HG03045 (cell line): ENCODE measurements around the gene UNC80.

Experiments used
- ATAC-seq: cut with Tn5 transposase; IDR thresholded peaks from one replicate; pipeline ENCODE4 v1.9.1; 2021; ENCODE audit warnings: mild to moderate bottlenecking, moderate library complexity; ENCODE audit not compliant: unreplicated experiment

Gene UNC80

DNA sequence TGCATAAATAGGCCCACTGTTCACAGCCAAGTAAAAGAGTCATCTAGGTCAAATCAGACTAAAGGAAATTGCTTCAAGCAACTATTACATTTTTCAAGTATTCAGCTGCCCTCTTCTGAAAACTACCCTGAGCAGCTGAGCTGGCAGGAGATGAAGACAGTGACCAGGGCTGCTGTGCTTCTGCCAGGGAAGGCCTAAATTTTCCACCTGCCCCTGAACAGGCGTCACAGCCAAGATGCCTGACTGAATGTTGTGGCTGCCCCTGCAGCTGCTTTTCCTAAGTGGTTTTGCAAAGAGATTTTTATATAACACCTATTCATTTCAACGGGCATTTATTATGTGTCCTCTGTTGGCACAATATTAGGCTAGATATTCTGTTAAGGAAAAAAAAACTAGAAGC lies 134.1 kb downstream of the UNC80 start:
- no peak for ATAC-seq

DNA sequence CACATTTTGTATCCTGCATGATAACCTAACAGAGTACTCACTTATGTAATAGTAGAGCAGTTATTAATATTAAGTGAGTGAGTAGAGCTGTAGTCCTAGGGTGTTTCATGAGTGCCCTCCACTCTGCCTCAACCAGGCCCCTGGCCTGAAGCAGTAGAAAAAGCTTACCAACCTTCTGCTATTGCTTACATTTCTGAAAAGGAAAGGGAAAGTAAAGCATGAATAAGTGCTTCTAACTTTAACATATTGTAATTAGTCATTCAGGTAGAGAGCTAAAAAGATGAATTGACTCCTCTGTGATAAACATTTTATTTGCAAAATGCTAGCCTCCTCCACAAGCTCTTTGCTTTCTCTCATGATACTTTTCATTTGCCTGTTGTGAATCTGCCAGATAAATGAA lies 136.1 kb downstream of the UNC80 start:
- no peak for ATAC-seq

DNA sequence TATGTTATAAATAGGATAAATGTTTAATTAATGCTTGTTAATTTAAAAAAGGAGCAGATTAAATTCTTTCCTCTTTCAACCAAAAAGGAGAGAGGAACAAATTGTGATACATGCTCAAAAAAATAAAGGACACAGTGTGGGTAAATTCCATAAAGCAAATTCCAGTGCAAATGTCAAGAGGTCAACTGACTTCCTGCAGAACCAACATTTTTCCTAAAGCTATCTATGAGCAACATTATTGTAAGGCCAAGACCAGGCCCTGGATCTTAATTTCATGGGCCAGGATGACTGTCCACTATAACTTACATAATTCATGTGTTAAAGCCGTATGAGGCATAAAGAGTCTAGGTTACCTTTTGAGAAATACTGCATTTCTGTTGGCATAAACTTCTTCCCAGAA lies 136.9 kb downstream of the UNC80 start:
- ATAC-seq = no peak

DNA sequence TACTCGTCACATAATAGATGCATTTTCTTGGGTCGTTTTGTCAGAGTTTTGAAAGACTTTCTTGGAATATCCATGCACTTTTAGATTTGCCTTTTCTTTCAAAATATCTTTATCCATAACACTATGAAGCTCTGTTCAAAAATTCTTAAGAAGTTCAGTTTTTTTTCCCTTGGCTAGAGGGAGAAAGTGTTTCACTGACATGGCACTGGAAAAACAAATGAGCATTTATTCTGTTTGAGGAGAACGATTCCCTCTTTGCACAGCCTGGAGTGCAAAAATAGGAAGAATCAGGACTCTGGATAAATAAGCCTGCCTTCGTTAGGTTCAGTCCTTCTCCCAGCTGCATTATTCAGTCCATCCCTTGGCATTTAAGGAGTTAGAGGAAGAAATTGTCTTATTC lies 139.9 kb downstream of the UNC80 start:
- no peak for ATAC-seq

DNA sequence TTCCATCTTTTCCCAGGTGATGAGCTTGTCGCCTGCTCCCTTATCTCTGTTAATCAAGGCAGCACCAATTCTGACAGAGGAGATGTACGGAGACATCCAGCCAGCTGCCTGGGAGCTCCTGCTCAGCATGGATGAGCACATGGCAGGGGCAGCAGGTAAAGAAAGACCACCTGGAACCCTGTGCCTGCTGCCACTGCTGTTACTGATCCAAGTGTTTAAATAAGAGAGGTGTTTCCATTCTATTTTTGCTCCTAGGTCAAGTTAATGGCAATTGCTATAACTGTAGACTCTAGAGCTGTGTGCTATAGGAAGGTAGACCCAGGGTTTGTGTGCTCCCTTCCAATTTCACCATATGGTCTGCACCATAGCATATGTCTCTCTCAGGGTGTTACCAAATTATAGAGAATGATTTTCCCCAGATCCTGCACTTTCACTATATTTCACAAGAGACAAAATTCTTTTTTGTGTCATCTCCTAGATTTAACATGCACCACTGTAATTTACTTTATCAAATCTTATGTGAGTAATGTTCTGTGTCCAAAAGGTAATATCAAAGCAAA lies 142.2 kb downstream of the UNC80 start:
- ATAC-seq = no peak

DNA sequence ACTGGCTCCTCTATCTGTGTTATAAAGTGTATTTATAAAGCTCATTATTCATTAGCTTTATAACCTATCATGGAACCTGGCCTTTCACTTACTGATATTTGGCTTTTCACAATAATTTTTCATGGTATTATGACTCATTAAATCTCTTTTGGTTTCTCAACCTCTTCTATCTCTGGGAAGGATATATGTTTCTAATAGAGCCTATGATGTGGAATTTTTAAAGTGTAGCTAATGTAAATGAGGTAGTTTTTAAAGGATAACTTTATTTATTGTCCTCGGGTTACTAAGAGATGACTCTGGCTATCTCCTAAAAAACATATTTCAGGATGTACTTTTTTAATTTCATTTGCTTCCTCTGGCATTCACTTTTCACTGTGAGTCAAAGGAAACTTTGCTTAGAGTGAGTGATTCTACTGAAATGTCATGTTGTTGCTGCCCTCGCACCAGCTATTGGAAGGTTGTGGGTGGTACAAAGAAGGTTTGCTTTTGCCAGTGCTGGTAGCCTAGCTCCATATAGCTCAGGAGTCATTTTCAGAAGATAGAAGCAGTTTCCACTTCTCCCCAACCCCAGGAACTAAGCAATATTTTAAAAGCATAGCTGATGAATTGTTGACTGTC lies 145.6 kb downstream of the UNC80 start:
- no peak for ATAC-seq

DNA sequence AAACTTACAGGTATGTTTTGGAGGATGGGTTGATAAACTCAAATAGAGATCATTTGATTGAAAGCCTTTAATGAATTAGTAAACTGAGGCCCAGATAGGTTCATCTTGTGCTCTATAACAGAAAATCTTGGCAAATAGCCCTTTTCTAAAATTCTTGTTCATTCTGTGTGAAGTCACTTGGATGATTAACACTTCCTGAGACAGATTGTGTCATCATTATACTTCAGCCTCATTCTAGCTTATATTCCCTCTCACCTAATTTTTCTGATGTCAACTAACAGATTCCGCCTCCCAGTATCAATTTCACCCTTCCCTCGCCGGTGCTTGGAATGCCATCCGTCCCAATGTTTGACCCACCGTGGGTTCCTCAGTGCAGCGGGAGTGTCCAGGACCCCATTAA lies 146.6 kb downstream of the UNC80 start:
- no peak for ATAC-seq

DNA sequence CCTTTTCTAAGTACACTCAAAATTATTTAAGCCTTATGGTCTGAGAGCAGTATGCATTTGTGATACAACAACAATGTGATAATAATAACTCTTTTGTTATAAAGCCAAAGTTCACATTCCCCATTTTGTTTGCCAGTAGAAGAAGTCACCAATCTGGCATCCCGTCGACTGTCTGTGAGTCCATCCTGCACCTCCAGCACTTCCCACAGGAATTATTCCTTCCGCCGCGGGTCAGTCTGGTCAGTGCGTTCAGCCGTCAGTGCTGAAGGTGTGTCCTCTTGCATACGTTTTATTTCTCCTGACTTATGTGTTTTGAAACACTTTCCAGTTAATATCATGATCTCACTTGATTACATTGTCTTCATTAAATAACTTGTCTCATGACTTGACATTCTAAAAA lies 150.5 kb downstream of the UNC80 start:
- ATAC-seq = no peak

DNA sequence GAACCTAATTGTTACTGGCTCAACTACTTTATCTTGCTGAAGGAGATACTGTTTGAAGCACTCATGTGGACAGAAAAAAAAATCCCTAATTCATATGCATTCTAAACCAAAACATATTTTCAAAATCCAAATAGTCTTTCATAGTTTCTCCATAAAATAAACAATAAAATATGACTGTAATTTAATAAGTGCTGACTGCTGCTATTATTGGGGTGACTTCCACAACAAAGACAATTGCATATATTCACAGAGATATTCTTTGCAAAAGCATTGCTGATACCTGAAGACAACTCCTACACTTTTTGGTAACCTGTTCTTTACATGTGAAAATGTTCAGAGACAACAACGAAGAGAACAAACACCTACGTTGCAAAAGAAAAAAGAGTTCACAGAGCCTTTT lies 157.7 kb downstream of the UNC80 start:
- no peak for ATAC-seq

DNA sequence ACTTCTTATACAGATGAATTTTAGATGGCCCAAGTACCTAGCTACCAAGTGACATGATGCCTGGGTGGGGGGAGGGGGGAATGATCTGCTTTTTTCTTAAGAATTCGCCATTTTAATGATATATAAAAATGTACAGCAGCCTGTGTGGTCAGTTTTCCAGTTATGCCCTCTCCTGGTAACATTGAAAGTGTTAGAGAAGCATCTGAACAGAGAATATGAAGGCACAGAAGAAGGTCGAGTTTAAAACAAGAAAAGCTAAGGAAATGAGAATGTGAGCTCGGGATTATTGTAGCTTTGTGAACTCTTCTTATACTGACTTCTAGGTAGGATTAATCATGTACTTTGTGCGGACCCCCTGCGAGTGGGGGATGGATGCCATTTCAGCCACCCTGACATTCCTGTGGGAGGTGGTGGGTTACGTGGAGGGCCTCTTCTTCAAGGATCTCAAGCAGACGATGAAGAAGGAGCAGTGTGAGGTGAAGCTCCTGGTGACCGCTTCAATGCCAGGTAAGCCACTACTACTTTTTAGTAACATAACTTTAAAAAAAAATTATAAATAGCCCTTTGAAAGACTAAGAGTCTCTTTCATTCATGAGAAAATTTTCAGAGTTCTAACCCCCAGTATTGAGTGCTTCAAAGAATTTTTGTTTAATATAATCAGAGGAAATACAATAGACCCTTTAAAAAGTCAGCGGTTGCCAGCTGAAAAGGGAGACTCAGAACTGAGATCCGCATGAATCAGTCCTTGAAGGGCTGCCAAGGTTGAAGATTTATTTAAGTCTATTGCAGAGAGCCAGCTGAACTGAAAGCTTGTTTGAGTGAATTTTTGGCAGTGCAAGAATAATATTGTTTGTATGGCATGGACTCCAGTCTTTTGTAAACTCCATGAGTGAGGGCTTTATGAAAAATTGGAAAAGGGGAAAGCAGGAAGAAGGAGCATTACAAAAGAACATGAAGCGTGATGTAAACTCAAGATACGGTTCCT lies 162.2 kb downstream of the UNC80 start:
- no peak for ATAC-seq

DNA sequence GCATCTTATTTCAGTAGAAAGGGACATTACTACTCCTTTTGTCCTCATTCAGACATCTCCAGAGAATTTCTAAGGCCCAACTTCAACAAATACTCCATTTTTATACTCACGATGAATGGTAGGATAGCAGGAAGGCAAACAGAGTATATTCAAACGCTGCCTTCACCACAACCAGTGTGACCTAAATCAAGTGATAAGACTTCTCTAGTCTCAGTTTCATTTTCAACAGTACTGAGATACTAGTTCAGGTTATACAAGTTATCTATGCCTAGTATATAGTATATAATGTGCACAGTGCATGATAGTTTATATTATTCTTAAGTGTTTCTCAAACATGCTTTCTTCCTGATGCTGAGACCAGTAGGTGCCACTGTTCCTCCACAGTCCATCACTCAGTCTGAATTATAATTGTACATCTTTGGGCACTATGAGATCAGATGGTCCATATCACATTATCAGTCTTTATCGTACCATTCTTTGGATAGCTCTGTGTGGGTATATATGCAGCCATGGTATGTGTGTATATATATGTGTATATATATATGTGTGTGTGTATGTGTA lies 164.6 kb downstream of the UNC80 start:
- ATAC-seq = no peak

DNA sequence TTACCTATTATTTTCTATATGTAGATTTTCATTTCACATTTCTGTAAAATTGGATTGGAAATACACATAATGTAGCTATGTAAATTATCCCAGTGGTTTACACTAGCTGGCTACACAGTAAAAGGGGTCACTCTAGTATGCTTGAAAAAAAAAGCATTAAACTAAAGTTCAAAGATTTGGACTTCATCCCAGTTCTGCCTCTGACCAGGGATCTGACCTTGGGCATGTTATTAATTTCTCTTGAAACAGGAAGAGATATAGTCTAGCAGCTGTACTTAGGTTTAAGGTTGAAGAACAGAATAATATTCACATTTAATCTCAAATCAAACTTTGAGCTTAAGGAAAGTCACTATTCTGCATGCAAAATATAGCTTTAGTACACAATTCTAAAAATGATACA lies 166.3 kb downstream of the UNC80 start:
- no peak for ATAC-seq

DNA sequence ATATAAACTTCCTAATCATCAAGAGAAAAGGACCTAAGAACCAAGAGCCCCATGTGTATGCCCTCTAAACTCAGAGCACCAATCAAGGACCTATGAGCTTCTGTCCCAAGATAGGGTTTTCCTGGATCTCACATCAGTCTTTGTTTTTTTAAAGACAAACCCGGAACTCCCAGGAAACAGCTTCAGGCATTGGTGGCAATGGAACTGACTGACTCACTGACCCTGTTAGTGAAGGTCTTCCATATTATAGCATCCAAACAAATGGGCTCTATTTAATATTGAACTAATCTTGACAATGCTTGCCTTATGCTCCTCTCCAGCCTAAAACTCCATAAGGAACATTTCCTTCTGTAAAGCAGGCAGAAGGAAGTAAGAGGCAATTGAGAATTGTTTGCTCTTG lies 167.3 kb downstream of the UNC80 start:
- no peak for ATAC-seq

DNA sequence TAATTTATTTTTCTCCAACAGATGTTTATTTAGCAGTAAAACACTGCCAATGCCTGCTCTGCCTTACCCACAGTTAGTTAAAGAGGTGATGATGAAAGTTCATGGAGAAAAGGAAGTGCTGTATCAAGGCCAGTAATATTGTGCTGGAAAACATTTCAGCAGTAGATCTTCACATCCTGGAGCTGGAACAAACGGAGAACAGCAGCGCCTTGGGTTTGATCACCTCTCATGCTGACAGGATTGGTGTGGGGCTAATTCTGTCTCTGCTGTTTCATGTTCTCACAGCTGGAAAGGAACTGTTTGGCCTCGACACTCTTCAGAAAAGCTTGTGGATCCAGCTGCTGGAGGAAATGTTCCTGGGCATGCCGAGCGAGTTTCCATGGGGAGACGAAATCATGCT lies 169.3 kb downstream of the UNC80 start:
- ATAC-seq = no peak

DNA sequence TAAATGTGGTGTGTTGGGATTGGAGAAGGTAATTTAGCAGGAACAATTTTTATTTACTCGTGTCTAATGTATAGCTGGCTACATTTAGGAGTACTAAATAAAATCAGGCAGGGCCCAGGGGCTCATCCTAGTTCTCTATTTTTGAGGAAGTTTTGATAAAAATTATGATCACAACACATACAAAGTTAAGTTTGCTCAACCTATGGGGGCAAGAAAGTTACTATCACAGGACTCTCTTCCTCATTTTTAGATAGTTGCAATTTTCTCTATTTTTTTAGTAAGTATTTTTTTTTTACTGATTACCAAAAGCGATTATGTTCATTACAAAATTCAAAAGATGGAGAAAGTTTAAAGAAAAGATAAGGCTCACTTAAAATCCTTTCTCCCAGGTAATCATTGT lies 170.8 kb downstream of the UNC80 start:
- ATAC-seq = no peak

DNA sequence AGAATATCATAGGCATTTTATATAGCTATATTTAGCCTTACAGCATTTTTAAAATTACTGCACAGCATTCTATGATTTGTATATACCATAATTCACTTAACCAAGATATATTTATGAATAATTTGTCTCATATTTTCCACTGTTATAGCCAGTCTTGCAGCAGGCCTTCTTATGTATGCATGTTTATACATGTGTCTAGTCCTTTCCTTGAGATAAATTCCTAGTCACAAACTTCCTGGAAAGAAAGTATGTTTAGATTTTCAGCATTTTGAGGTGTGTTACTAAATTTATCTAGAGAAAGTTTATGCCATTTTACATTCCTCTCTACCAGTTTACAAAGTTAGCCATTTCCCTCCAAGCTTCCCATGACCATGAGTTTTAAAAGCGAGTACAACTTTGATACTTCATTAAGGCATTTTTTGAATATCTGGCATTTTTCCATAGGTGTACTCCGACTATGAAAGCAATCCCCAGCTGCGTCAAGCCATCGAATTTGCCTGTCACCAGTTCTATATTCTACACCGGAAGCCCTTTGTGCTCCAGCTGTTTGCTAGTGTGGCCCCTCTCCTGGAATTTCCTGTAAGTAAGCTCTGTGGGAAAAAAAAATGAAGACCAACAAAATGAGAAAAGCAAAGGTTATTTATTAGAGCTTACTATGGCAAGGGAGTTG lies 171.4 kb downstream of the UNC80 start:
- ATAC-seq = no peak

DNA sequence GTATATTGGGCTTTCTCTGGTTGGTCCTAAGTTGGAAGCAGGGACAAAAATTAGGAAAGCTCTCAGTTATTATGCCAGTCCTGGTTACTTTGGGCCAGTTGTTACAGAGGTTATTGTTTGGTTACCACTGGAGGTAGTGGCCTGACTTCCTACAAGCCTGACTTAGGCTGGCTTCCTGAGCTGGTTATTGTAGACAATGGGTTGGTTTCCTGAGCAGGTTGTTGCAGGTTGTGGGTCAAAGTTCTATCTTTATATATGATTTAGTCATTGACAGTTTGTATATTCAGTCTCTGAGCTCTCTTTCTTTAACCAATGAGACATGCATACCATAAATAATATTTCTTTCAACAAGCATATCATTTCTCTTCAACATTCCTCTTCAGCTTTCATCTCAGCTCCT lies 172.1 kb downstream of the UNC80 start:
- ATAC-seq = no peak

DNA sequence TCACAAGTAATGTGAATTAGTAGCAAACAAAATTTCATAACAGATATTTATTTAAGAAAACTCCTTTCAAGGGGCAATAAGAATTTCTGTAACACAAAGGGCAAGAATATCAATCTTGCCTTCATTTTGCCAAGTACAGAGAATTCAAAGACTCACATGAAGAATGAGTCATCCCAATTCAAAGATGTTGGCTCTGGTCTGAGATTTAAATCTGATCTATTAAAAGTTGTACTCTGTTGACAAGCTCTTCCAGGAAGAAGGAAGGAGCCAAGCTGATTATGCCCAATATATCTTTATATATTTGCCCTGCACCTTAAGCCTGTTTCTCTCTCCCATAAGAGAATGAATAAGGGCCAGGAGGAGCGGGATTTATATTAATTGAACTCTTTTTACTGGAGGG lies 174.9 kb downstream of the UNC80 start:
- ATAC-seq = no peak

DNA sequence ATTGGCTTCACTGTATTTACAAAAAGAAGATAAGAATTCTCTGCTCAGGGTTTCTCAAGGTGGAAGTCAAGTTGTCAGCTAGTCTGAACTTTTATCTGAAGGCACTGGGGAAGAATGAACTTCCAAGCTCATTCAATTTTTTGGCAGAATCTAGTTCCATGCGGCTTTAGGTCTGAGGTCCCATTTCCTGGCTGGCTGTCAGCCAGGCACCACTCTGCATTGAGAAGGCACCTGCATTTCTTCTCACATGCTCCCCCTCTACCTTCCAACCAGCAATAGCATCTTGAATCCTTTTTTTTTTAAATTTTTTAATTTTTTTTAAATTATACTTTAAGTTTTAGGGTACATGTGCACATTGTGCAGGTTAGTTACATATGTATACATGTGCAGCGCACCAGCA lies 184.6 kb downstream of the UNC80 start:
- ATAC-seq = no peak

DNA sequence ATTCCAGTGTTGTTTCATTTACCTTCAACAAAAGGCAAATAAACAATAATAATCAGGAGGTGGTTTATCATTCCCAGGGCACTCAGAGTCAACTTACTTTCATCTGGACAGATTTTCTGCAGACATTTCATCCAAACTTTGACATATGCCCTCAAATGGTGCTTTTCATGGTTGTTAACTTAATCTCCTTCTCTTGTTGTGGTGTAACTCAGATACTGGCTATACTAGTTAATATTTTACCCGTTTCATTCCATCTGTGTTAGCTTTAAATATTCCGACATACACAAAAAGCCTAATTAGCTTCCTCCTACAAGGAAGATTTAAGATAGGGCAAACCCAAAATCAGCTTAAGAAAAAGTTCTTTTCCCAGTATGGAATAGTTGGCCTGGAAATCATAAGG lies 186.4 kb downstream of the UNC80 start:
- no peak for ATAC-seq

DNA sequence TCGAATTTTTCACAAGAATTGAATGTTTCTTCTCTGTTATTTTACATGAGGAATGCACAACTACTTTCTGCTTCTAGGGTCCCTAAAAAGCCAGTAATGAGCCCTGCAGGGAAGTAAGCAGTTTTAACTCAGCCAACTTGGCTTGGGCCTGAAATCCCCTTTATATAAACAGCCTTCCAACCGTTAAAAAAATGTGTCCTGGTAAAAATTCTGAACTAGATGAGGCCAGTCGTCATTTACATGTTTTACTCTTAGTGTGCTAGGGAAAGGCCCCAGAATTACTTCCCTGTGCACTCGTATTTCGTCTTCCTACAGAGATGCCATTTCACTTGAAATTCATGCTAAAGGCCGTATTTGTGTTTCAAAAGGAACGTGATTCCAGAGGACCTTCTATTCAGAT lies 188.4 kb downstream of the UNC80 start:
- no peak for ATAC-seq
